Hematopoietic multipotent progenitor cell treated with erythropoietin and hydrocortisone succinate and interleukin-3 and kit ligand, for 15 days (in vitro differentiated cells): Measurements from ENCODE around the gene ELMO1.

Experiments
- DNase-seq: peaks from one replicate; pipeline ENCODE4 v3.0.0-alpha.2; 2015; ENCODE audit warnings: low spot score

The ELMO1 gene

GRCh38 chr7:37408291-37409228, 40.1 kb downstream of the ELMO1 start:
- DNase-seq = no peak

GRCh38 chr7:37405603-37406122, 43.0 kb downstream of the ELMO1 start:
- no peak for DNase-seq

DNA sequence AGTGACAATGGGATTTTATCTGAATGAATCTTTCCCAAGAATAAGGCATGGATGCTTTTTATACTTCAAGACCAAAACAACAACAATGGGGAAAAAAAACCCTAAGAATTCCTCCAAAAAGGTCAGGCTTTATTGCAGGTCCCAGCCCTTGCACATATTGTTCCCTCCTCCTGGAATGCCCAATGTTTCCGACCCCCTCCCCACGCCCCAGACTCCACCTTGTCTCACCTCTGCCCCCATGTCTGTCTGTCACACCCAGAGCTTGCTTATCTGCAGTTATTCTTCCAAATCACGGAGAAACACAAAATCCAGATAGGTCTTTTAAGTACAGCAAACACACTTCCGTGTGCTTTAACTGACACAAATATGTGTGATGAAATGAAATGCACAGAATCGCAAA, 43.5 kb downstream of the ELMO1 start:
- DNase-seq = no peak

DNA sequence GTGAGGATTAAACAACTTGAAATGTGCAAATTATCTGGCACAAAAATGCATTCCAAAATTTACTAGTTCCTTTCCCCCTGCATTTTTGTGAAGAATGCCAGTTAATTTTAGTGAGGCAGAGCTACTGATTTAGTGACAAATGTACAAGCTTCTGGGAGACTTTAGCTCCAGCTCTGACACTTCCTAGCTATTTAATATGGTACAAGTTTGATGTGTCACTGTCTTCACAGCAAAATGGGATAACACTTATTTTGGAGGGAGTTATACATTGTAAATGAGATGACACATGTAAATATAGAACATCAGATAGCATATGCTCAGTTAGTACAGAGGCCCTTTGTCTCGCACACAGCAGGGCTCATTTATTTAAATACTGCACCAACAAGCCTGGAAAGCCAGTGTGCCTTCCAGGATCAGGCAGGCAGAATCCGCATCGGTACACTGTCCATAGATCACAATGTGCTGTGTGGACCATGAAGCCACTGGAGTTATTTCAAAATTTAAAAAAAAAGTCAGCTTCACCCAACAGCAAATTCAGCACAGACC, 48.7 kb downstream of the ELMO1 start:
- no peak for DNase-seq

GRCh38 chr7:37398403-37398802, 50.3 kb downstream of the ELMO1 start:
- DNase-seq = no peak

- DNase-seq = no peak
These were observed 52.9 kb downstream of the ELMO1 start for GRCh38 chr7:37395618-37396259.

- no peak for DNase-seq
These were observed 54.5 kb downstream of the ELMO1 start for GRCh38 chr7:37394158-37394557.

GRCh38 chr7:37393476-37393875, 55.2 kb downstream of the ELMO1 start:
- DNase-seq = no peak

GRCh38 chr7:37392673-37393017, 56.0 kb downstream of the ELMO1 start:
- no peak for DNase-seq

GRCh38 chr7:37391791-37392672, 56.6 kb downstream of the ELMO1 start:
- no peak for DNase-seq

DNA sequence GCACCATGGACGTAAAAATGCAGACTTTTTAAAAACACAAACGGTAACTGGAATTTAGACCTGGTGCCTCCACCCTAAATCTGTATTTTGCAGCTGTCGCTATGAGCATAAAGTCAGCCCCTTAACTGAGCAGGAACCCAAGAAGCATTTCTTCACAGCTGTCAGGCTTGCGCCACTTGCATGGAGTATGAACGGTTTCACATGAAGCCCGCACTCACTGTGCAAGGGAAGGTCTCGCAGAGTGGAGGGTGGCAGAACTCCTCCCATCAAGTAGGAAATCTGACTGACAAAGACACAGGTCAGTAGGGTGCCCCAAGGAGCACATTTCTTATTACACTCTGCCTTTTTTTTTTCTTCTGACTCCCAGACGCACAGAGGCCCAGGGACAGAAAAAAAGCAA, 58.5 kb downstream of the ELMO1 start:
- no peak for DNase-seq

DNA sequence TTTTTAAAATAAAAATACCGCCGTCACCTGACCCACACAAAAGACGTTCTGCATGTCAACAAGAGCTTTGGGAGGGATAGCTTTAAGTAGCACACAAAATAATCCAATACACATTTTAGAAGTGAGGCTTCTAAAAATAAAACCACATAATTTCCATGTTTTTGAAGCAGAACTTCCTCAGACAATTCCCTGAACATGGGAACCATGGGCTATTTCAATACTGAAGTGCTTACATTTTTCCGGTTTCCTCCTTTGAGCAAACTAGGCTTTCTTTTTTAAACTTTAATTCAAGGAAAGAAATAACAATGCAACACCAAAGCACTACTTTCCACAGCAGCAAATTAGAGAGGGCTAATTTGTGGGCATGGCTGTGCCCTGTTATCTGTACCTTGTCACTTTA, 59.9 kb downstream of the ELMO1 start:
- DNase-seq = no peak

- DNase-seq = no peak
These were observed 62.9 kb downstream of the ELMO1 start for GRCh38 chr7:37385787-37386186.

- DNase-seq = no peak
These were observed 66.0 kb downstream of the ELMO1 start for GRCh38 chr7:37382546-37383088.

GRCh38 chr7:37380831-37381230, 67.8 kb downstream of the ELMO1 start:
- DNase-seq = no peak

DNA sequence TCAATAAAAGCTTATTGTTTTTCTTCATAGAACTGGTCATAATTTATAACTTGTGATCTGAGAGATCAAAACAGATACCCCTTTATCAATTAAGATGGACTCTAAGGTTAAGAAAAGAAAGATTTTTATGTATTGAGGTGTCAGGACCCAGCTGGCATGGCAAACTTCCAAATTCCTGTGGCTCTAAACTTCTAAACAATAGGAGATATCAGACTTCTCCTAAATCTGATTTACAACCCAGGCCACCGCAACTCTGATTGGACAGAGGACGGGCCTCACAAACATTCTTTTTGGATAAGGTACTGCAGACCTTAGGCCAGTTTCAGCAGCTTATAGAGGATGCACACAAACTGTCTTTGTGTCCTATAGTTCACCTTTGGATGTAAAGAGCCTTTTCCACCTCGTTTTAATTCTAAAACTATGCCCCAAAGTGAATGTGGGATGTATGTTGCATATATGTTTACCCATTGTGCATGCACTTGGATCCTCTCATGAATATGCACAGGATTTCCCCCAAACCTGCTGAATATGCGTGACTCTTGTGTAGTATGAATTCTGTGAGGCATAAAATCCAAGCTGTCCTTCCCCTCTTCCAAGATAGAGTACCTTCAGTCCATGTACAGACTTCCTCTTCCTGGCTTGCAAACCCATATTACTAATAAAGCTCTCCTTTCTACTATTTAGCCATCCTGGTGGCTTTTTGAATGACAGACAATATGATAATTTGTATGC, 69.0 kb downstream of the ELMO1 start:
- DNase-seq = no peak

DNA sequence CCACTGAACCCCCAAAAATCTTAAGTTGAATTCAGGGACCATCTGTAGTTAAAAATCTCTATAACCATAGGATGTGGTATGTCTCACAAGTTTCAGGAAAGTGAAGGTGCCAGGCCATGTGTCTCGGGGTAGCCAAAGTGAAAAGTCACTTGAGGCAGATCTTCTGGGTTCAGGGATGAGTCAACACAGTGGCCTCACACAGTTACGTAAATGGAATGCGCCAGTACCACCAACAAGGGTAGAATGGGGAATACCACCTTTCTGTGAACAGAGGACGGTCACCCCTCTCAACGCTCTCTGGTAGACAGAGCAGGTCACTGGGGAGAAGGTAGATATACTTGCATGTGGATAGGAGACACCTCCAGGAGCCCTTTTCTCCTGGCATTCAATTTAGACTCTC, 71.4 kb downstream of the ELMO1 start:
- DNase-seq = no peak

DNA sequence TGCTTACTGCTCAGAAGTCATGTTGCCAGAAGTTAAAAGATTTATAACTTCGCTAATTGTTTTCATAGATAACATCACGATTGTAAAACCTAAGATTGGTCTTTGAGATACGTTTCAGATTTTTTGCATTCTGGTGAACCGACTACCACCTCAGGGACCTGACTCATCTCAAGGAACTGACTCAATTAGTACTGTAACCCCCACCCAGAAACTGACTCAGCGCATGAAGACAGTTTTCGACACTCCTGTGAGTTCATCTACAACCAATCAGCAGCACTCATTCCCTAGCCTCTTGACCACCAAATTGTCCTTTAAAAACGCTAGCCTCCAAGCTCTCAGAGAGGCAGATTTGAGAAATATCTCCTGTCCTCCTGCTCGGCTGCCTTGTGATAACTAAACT, 72.3 kb downstream of the ELMO1 start:
- no peak for DNase-seq

- no peak for DNase-seq
These were observed 75.9 kb downstream of the ELMO1 start for GRCh38 chr7:37372750-37373149.

GRCh38 chr7:37371755-37372154, 76.9 kb downstream of the ELMO1 start:
- no peak for DNase-seq

DNA sequence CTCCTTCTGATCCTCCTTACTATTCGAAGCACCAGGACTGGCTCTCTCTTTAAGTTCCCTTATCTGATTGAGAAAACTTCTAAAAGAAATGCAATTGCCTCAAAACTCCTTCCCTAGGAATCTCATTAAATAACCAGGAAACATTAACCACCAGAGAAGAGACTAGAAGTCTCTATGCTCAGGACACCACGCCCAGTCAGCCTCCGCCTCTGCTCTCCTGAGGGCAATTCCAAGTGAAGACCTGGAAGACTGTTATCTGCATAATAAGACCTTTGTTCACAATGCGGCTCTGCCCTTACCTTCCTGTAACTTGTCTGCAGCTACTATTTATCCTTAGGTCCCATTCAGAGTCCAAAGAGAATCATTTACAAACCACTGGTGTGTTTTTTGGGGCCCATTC, 78.8 kb downstream of the ELMO1 start:
- no peak for DNase-seq
